Ureter (tissue), 1 donor: ENCODE results near the gene TBC1D22A. TPM values are rescaled to one million over a fixed set of nuclear protein-coding genes. Genes with fewer than 3 reads are reported as not detected.

Source experiments
- DNase-seq: peaks from one replicate; pipeline ENCODE4 v3.0.0-alpha.2; 2020; ENCODE audit warnings: low spot score
- total RNA-seq: library from RNA; stranded (reverse); gene quantifications from one replicate; pipeline ENCODE4 v1.2.4, GENCODE V29; 2023
- donor health status: DM: yes; HTN: yes; CAD: no.

Gene TBC1D22A
- total RNA-seq, 1 donor from 2014 or later: 32.6 TPM

- DNase-seq: no peak
Measured at GRCh38 chr22:46934746-46935491, 172.5 kb downstream of the TBC1D22A start.

GRCh38 chr22:46935506-46936377 is 173.3 kb downstream of the TBC1D22A start:
- DNase-seq: no peak

GRCh38 chr22:46936378-46936903 is 174.0 kb downstream of the TBC1D22A start:
- no peak for DNase-seq

GRCh38 chr22:46937185-46937584 is 174.7 kb downstream of the TBC1D22A start:
- no peak for DNase-seq

GRCh38 chr22:46937939-46938338 is 175.5 kb downstream of the TBC1D22A start:
- no peak for DNase-seq

- no peak for DNase-seq
Measured at GRCh38 chr22:46941968-46942798, 179.7 kb downstream of the TBC1D22A start.

- no peak for DNase-seq
Measured at GRCh38 chr22:46942799-46943785, 180.6 kb downstream of the TBC1D22A start.

- DNase-seq: no peak
Measured at GRCh38 chr22:46945481-46945880, 183.0 kb downstream of the TBC1D22A start.

- no peak for DNase-seq
Measured at GRCh38 chr22:46946383-46946962, 184.0 kb downstream of the TBC1D22A start.

GRCh38 chr22:46947516-46948257 is 185.2 kb downstream of the TBC1D22A start:
- DNase-seq: peak; percentile 20

GRCh38 chr22:46948411-46949144 is 186.1 kb downstream of the TBC1D22A start:
- DNase-seq: peak; percentile 29

- peak; percentile 10 for DNase-seq
Measured at GRCh38 chr22:46951350-46951749, 188.9 kb downstream of the TBC1D22A start.

- no peak for DNase-seq
Measured at GRCh38 chr22:46951973-46952372, 189.5 kb downstream of the TBC1D22A start.

- no peak for DNase-seq
Measured at GRCh38 chr22:46953968-46954765, 191.7 kb downstream of the TBC1D22A start.

- no peak for DNase-seq
Measured at GRCh38 chr22:46954781-46955180, 192.3 kb downstream of the TBC1D22A start.

- DNase-seq: no peak
Measured at GRCh38 chr22:46956498-46957215, 194.2 kb downstream of the TBC1D22A start.

- no peak for DNase-seq
Measured at GRCh38 chr22:46957521-46957920, 195.1 kb downstream of the TBC1D22A start.
